GM12874 (cell line): ENCODE results near the gene PSEN2.

Experiments used
- TF ChIP-seq, protein P1 (sequence below): IDR thresholded peaks from 2 replicates; pipeline ENCODE4 v1.5.1; 2011; ENCODE audit warnings: low read depth, mild to moderate bottlenecking, control low read depth, low read length, moderate library complexity; ENCODE audit not compliant: insufficient read depth

Gene PSEN2

DNA sequence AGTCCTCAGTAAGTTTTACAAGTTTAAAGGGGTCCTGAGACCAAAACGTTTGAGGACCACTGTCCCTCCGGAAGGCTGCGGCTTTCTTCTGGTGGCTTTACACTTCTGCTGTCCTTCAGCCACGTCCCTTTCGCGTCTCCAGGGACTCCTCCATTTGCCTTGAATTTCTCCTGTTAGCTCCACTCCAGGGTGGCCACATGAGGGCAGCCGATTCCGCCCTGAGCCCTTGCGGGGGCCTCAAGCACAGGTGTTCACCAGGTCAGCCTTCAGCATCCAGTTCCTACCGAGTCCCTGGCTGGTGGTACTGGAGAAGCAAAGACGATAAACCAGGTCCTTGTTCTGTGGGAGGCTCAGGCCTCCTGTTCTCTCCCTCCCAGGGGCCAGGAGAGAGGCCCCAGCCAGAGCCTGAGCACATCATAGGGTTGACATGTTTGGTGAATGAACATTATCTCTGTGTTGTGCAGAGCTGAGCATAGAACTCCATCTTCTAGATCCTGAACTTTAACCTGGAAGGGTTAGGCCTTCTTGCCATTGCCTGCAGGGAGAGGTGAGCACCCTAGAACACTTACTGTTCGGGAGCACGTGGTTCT is 42.3 kb downstream of the PSEN2 start:
- TF ChIP-seq, protein P1, sequence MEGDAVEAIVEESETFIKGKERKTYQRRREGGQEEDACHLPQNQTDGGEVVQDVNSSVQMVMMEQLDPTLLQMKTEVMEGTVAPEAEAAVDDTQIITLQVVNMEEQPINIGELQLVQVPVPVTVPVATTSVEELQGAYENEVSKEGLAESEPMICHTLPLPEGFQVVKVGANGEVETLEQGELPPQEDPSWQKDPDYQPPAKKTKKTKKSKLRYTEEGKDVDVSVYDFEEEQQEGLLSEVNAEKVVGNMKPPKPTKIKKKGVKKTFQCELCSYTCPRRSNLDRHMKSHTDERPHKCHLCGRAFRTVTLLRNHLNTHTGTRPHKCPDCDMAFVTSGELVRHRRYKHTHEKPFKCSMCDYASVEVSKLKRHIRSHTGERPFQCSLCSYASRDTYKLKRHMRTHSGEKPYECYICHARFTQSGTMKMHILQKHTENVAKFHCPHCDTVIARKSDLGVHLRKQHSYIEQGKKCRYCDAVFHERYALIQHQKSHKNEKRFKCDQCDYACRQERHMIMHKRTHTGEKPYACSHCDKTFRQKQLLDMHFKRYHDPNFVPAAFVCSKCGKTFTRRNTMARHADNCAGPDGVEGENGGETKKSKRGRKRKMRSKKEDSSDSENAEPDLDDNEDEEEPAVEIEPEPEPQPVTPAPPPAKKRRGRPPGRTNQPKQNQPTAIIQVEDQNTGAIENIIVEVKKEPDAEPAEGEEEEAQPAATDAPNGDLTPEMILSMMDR, result peak; percentile 77

DNA sequence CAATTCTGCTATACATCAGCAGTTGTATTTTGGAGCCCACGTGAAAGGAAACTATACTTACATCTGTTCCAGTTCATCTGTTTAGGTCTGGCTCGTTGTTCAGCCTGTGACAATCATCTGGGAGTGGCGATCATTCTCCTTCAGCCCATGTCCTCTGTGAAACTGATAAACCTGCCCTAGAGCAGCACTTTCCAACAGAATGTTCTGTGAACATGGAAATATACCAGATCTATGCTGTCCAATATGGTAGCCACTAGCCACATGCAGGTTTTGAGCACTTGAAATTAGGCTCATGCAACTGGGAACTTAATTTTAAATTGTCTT is 45.2 kb downstream of the PSEN2 start:
- TF ChIP-seq, protein P1, result no peak

DNA sequence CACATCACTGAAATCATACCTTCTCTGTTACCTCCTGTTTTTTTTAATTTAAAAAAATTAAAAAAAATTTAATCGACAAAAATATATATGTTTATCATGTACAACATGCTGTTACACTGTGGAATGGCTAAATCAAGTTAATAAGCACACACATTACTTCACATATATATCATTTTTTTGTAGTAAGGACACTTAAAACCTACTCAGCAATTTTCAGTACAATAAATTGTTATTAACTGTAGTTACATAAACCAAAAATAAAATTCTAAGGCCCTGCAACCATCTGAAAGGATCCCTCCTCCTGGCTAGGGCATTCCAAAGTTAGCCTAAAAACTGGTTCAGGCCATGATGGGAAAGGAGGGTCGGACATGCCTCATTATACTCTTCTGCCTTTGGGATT is 46.1 kb downstream of the PSEN2 start:
- TF ChIP-seq, protein P1, result no peak

DNA sequence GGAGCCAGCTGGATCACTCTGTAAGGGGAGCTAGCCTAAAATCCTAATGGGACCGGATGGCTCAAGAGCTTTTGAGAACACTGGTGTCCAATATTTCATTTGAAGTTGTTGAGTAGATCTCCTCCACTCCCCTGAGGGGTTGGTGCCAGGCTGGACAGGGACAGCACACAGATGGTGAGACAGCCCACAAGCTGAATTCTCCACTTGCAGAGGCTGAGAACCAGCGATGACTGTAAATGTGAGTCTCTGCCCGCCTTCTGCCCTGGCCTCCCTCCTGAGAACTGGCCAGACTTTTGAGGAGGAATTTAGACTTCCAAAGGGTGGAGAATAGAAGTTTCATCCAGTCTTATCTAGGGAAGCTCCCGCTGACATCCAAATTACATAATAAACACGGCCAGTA is 49.2 kb downstream of the PSEN2 start:
- TF ChIP-seq, protein P1, result no peak

DNA sequence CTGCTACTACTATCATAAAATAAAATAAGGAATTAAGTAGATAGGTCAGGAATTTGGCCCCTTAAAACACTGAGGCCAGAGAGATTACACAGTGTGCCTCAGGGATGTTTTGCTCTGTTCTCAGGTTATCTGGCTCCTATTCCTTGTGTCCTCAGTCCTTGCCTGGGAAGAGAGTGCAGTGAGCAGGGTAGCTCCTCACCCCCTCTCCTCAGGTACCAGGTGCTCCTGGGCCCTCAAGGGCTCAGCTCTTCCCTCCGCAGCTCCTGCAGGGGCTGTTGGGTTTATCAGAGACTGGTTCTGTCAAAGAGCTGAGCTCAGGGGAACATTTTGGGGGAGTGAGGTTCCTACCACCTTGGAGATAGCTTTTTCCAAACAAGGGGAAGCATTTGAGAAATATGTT is 49.6 kb downstream of the PSEN2 start:
- TF ChIP-seq, protein P1, result no peak

DNA sequence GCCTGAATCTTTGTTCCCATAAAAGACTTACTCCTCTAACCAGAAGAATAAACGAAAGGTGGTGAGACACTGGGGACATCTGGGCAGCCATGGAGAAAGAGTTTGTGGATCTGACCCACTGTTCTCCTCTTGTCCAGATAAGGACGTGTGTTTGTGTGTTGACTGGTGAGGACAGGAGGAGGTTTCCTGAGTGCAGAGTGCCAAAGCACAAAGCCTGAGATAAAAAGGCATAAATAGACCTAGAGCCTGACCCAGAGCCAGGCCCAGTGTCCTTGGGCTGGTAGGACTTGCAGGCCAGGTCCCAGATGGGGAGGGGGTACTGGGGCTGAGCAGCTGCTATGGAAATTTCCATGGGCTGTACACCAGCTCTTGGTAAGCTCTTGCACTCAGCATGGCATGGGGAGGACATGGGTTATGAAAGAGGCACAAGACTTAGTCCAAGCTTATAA is 50.1 kb downstream of the PSEN2 start:
- TF ChIP-seq, protein P1, result no peak

DNA sequence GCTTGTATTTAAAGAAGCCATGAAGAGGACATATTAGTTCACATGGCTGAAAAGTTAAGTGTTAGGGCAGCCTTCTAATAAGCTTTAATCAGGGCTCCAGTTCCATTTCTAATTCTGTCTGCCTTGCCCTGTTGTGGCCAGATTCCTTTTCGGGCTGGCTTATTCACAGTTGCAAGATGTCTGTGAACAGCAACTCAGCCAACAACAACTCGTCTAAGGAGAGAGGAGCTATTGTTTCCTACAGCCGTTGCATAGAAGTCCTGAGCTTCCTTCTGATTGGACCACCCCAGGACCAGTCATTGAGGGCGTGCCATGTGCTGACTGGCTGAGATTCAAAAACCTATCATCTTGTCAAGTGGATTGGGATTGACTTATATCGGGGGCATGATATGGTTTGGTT is 51.1 kb downstream of the PSEN2 start:
- TF ChIP-seq, protein P1, result no peak
